Pancreas (tissue), 10 donors: ENCODE data around the gene SLC25A17. TPM values are rescaled to one million over a fixed set of nuclear protein-coding genes. Genes with fewer than 3 reads are reported as not detected.

Experiments
- ATAC-seq, 4 donors: fragments of 200-7000 bp; cut with Tn5 transposase; one replicate each; pipeline versions ENCODE4 v1.8.0 to v1.9.1; 2020; ENCODE audit warnings: mild to moderate bottlenecking in 4 of 4, moderate library complexity in 4 of 4
- DNase-seq, 6 donors: peaks; one replicate each; pipeline ENCODE4 v3.0.0-alpha.2; 2020
- FAIRE-seq: peaks from 2 replicates; lab custom pipeline; 2012; peaks lifted over from hg19 to GRCh38; lab: Jason Lieb, UNC
- H3K27ac ChIP-seq, 4 donors: fragments of 200-600 bp; sonication (generic); 1 replicate in 3 of 4; 2 replicates in 1 of 4; pipeline versions ENCODE4 v1.5.0 to v1.8.0; 2020
- H3K27me3 ChIP-seq, 4 donors: fragments of 200-600 bp; one replicate each; pipeline ENCODE4 v1.8.0; 2021
- H3K36me3 ChIP-seq, 3 donors: fragments of 200-600 bp; sonication (generic) in 1 of 3; one replicate each; pipeline versions ENCODE4 v1.5.0 to v1.8.0; 2020 to 2021
- H3K4me1 ChIP-seq, 3 donors: fragments of 200-600 bp; one replicate each; pipeline ENCODE4 v1.8.0; 2021
- H3K4me3 ChIP-seq, 4 donors: fragments of 200-600 bp; sonication (generic) in 2 of 4; one replicate each; pipeline versions ENCODE4 v1.5.0 to v1.8.0; 2020 to 2021
- H3K9me3 ChIP-seq, 4 donors: fragments of 200-600 bp; one replicate each; pipeline ENCODE4 v1.8.0; 2021
- CTCF ChIP-seq, 4 donors: fragments of 200-600 bp; sonication (generic) in 3 of 4; IDR thresholded peaks; one replicate each; pipeline versions ENCODE4 v1.5.0 to v1.8.0; 2021; ENCODE audit warnings: antibody characterized with exemption in 4 of 4
- WGBS, 2 donors: extraction: QIAGEN DNeasy Blood & Tissue Kit; methylation state at CpG; one replicate each; pipeline ENCODE4 v1.1.7; 2013; 5-methylcytosine and 5-hydroxymethylcytosine counted together
- intact Hi-C, 3 donors: fragments of 100-400 bp; cut with DNase I; formaldehyde crosslinking; loops; one replicate each; pipeline versions ENCODE4 v1.11.1 to v1.14.2; 2022
- polyA plus RNA-seq, 2 donors: library from polyadenylated mRNA; stranded (reverse); fragments of 200-250 nt; gene quantifications; one replicate each; pipeline ENCODE4 v1.2.3, GENCODE V29; 2013
- total RNA-seq, 6 donors: library from RNA; stranded (reverse); fragmentation: NEBNext Ultra II Directional in 4 of 6; extraction: Animal tissue kit (Norgen Biotek cat#: 25700) in 4 of 6; gene quantifications; one replicate each; pipeline versions ENCODE4 v1.2.1 to v1.2.4, GENCODE V29; 2021 to 2023
- donor health status: healthy with polysubstance abuse.
- donor health status: DM: no; HTN: no; CAD: no; lungs with moderate emphysema.
- donor health status: DM: no; HTN: no; CAD: no.
- donor health status: control.
- donor health status: control.
- donor health status: Bipolar disorder and iron deficiency.
- donor health status: DM: yes; HTN: yes; CAD: no.
- donor health status: DM: no; HTN: no; CAD: no.
- donor health status: DM: no; HTN: no; CAD: no.
- donor health status: DM: yes; HTN: yes; CAD: no.

Gene SLC25A17
- total and polyA plus RNA-seq, 8 donors, result 5.8 to 15.6 (median 8.5) TPM

GRCh38 chr22:40727070-40727963, 91.8 kb downstream of the SLC25A17 start:
- no peak for FAIRE-seq
- H3K36me3 ChIP-seq, result no peaks in the 10 kb centered on the region
- no peaks in the 10 kb centered on the region for H3K27me3 ChIP-seq
- no peaks in the 10 kb centered on the region for H3K9me3 ChIP-seq
- 80 to 86% methylated on average over 11 of the region's 11 CpGs for WGBS, 2 donors
- H3K27ac ChIP-seq, result no peak overlapping the region
- H3K4me1 ChIP-seq, result peaks cover 0 to 2% (median 0%) of the 10 kb centered on the region in 3 donors
- peak in 1 of 6 donors; percentile 18 for DNase-seq
- no peak for TF ChIP-seq CTCF (IDR thresholded peaks at IDR 0.05)
- ATAC-seq, result no peak
- intact Hi-C loops, result no loop called here
- no peak overlapping the region for H3K4me3 ChIP-seq

DNA sequence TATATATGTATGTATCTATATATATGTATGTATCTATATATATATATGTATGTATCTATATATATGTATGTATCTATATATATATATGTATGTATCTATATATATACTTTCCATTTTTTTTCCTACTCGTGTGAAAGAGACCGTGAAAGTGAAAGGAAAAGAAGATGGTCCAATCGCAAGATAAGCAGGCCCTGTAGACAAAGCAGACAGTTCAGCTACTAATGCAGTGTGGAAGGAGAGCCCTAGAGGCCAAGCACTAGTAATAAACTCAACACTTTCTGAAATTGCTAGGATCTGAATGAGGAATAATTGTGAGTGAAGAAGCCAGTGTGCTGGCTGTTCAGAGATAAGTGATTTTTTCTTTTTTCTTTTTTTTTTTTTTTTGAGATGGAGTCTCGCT, 92.6 kb downstream of the SLC25A17 start:
- Histone ChIP-seq H3K27ac (no peak overlapping the region), H3K4me3 (no peak overlapping the region), H3K27me3 (no peaks in the 10 kb centered on the region), H3K36me3 (no peaks in the 10 kb centered on the region), H3K9me3 (no peaks in the 10 kb centered on the region), H3K4me1 (no peaks in the 10 kb centered on the region)
- FAIRE-seq, result no peak
- no peak for TF ChIP-seq CTCF (IDR thresholded peaks at IDR 0.05)
- 76 to 85% methylated on average over 3 to 4 of the region's 4 CpGs for WGBS, 2 donors
- ATAC-seq, result peak in 1 of 4 donors; percentile 32
- no peak for DNase-seq
- intact Hi-C loops, result no loop called here

DNA sequence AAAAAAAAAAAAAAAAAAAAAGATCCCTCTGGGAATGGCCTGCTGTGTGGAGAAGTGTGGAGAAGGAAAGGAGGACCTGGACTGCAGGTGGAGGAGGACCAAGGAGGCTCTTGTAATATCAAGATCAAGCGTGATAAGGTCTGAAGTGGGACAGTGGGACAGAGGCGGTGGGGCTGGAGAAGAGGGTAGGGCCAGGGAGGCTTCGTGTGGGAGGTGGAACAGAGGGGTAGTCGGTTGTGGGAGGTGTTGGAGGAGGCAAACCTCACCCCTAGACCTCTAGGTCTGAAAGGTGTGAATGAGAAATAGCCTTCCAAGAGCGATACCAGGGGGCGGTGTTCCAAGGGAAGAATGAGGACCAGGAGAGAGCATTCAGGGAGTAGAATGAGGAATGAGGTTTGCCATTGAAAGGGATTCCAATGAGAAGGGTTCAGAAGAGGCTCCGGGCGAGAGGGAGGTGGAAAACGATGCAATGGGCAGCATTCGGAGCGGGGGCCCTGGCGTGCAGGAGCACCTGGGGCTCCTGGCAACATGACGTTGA, 95.7 kb downstream of the SLC25A17 start:
- FAIRE-seq (no peak), DNase-seq (no peak), ATAC-seq (no peak)
- Histone ChIP-seq H3K9me3 (no peaks in the 10 kb centered on the region), H3K27me3 (no peaks in the 10 kb centered on the region), H3K36me3 (no peaks in the 10 kb centered on the region), H3K4me1 (no peaks in the 10 kb centered on the region), H3K4me3 (no peak overlapping the region), H3K27ac (no peak overlapping the region)
- WGBS, 2 donors, result 87 to 88% methylated on average over 13 of the region's 13 CpGs
- TF ChIP-seq CTCF (IDR thresholded peaks at IDR 0.05), result no peak
- intact Hi-C loops, result no loop called here

DNA sequence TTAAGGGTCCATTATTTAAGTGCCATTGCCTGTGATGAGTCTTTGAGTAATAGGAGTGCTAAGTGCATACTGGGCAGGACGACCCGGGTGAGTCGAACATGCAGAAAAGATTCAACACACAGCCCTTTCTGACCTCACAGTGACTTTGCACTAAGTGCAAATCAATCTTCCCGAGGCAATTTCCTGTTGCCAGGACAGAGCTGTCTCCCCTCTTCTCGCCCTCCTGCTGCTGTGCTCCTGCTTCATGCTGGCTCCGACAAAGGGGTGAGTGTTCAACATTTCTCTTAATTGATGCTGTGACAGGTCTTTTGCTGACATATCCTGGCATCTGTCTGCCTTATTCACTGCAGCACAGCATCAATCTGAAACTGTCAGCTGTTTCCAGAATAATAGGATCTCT, 97.9 kb downstream of the SLC25A17 start:
- intact Hi-C loops, result no loop called here
- 11 to 13% methylated on average over 6 of the region's 6 CpGs for whole genome bisulfite sequencing, 2 donors
- no peak for TF ChIP-seq CTCF (IDR thresholded peaks at IDR 0.05)
- Histone ChIP-seq H3K27ac (peak overlapping the region in 1 of 4 donors; percentile 1), H3K4me1 (no peaks in the 10 kb centered on the region), H3K4me3 (no peak overlapping the region), H3K27me3 (no peaks in the 10 kb centered on the region), H3K36me3 (no peaks in the 10 kb centered on the region), H3K9me3 (no peaks in the 10 kb centered on the region)
- peak in 3 of 4 donors; percentile 59 to 86 (median 84) for ATAC-seq
- DNase-seq, result peak in 1 of 6 donors; percentile 10
- FAIRE-seq, result no peak
